ENCODE results near the gene PRPF4.

PRPF4 gene

DNA sequence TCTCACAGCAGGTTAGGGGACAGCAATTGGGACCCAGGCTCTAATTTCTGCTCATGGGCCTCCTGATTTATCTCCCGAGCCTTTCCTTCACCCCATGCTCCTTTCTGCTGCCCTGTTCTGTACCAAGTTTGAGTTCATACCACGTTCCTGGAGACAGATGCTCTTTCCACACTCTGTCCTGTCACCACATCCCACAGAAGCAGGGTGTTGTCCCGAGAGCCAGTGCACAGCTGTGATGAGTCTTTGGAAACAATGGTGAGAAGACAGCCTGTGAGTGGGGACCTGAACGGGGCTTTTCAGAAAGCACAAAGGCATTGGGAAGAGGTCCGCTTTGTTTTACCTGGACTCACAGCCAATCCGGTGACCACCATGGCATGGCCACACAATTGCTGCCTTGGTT lies 47.2 kb downstream of the PRPF4 start:
- H3K9me3 ChIP-seq: no peaks in the 10 kb centered on the region
- TF ChIP-seq, protein P1, sequence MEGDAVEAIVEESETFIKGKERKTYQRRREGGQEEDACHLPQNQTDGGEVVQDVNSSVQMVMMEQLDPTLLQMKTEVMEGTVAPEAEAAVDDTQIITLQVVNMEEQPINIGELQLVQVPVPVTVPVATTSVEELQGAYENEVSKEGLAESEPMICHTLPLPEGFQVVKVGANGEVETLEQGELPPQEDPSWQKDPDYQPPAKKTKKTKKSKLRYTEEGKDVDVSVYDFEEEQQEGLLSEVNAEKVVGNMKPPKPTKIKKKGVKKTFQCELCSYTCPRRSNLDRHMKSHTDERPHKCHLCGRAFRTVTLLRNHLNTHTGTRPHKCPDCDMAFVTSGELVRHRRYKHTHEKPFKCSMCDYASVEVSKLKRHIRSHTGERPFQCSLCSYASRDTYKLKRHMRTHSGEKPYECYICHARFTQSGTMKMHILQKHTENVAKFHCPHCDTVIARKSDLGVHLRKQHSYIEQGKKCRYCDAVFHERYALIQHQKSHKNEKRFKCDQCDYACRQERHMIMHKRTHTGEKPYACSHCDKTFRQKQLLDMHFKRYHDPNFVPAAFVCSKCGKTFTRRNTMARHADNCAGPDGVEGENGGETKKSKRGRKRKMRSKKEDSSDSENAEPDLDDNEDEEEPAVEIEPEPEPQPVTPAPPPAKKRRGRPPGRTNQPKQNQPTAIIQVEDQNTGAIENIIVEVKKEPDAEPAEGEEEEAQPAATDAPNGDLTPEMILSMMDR (IDR thresholded peaks at IDR 0.05): no peak
- H3K27ac ChIP-seq: no peak overlapping the region
- H3K4me3 ChIP-seq: no peak overlapping the region
- no peak for DNase-seq
- H3K27me3 ChIP-seq: no peaks in the 10 kb centered on the region
- H3K4me1 ChIP-seq: no peaks in the 10 kb centered on the region
- intact Hi-C loops (cut with DNase I; ENCODE audit: low total_unique reads): no loop called here
- peaks cover 0 to 34% (median 7%) of the 10 kb centered on the region in 3 donors for H3K36me3 ChIP-seq

- H3K27ac ChIP-seq: no peak overlapping the region
- H3K27me3 ChIP-seq: no peaks in the 10 kb centered on the region
- DNase-seq: no peak
- no peak overlapping the region for H3K4me3 ChIP-seq
- intact Hi-C loops (cut with DNase I; ENCODE audit: low total_unique reads): no loop called here
- no peaks in the 10 kb centered on the region for H3K9me3 ChIP-seq
- H3K4me1 ChIP-seq: no peaks in the 10 kb centered on the region
- H3K36me3 ChIP-seq: peaks cover 0 to 15% (median 0%) of the 10 kb centered on the region in 3 donors
- TF ChIP-seq, protein P1 (IDR thresholded peaks at IDR 0.05): no peak
These were observed 50.8 kb downstream of the PRPF4 start for GRCh38 chr9:113326230-113326629.

GRCh38 chr9:113328045-113328782 lies 52.8 kb downstream of the PRPF4 start:
- Histone ChIP-seq H3K27me3 (no peaks in the 10 kb centered on the region), H3K36me3 (peaks cover 0 to 21% (median 0%) of the 10 kb centered on the region in 3 donors), H3K9me3 (no peaks in the 10 kb centered on the region), H3K4me3 (no peak overlapping the region), H3K27ac (no peak overlapping the region), H3K4me1 (no peaks in the 10 kb centered on the region)
- DNase-seq: no peak
- intact Hi-C loops (cut with DNase I; ENCODE audit: low total_unique reads): no loop called here
- TF ChIP-seq, protein P1 (IDR thresholded peaks at IDR 0.05): no peak

GRCh38 chr9:113331780-113332179 lies 56.3 kb downstream of the PRPF4 start:
- Histone ChIP-seq H3K4me3 (no peak overlapping the region), H3K36me3 (peaks cover 0 to 21% (median 0%) of the 10 kb centered on the region in 3 donors), H3K27ac (no peak overlapping the region), H3K27me3 (no peaks in the 10 kb centered on the region), H3K4me1 (no peaks in the 10 kb centered on the region), H3K9me3 (no peaks in the 10 kb centered on the region)
- TF ChIP-seq, protein P1 (IDR thresholded peaks at IDR 0.05): no peak
- no peak for DNase-seq
- intact Hi-C loops (cut with DNase I; ENCODE audit: low total_unique reads): no loop called here

- Histone ChIP-seq H3K9me3 (no peaks in the 10 kb centered on the region), H3K27me3 (no peaks in the 10 kb centered on the region), H3K4me1 (peaks cover 0 to 12% (median 11%) of the 10 kb centered on the region in 4 donors), H3K36me3 (no peaks in the 10 kb centered on the region), H3K4me3 (no peak overlapping the region), H3K27ac (no peak overlapping the region)
- no peak for DNase-seq
- TF ChIP-seq, protein P1 (IDR thresholded peaks at IDR 0.05): no peak
- intact Hi-C loops (cut with DNase I; ENCODE audit: low total_unique reads): loop anchor here (5.0 kb wide), 1 partner anchor 55 kb away; no protein-coding TSS in a partner anchor
These were observed 62.3 kb downstream of the PRPF4 start for GRCh38 chr9:113337714-113338113.
